D721Med (cell line): ENCODE measurements around the gene AARSD1.
A peak's percentile ranks its signal among the peaks of the same experiment; 100 is the strongest.
"Not testable (repeated sequence)": the region's sequence is repeated elsewhere in the genome, so short reads cannot be mapped to it uniquely, and the experiment has no call there.

Source experiments
- DNase-seq: peaks from one replicate; pipeline ENCODE4 v3.0.0; 2011; ENCODE audit warnings: low spot score; ENCODE audit not compliant: insufficient read length
- FAIRE-seq: peaks from 2 replicates; lab custom pipeline; 2011; peaks lifted over from hg19 to GRCh38; lab: Jason Lieb, UNC
- CTCF ChIP-seq: IDR thresholded peaks from 2 replicates; pipeline ENCODE4 v1.5.1; 2012; ENCODE audit warnings: mild to moderate bottlenecking, control low read depth; ENCODE audit not compliant: insufficient read depth; ENCODE audit errors: missing control alignments

The AARSD1 gene

GRCh38 chr17:42964161-42964932, at the start of gene AARSD1:
Gene AARSD1 (minus strand): TSS chr17:42964454. CDS start chr17:42964440, 14 bp downstream.
- DNase-seq, result peak; percentile 69
- no peak for TF ChIP-seq CTCF
- no peak for FAIRE-seq

- FAIRE-seq (no peak), DNase-seq (no peak)
- no peak for TF ChIP-seq CTCF
These were observed 49.0 kb upstream of the AARSD1 start for GRCh38 chr17:43013296-43013695.

- TF ChIP-seq CTCF, result no peak
- DNase-seq, result no peak
- FAIRE-seq, result no peak
These were observed 47.6 kb upstream of the AARSD1 start for GRCh38 chr17:43011728-43012472.

- no peak for TF ChIP-seq CTCF
- no peak for FAIRE-seq
- DNase-seq, result no peak
These were observed 46.5 kb upstream of the AARSD1 start for GRCh38 chr17:43010667-43011308.

- DNase-seq, result no peak
- FAIRE-seq, result no peak
- peak; percentile 83 for TF ChIP-seq CTCF
These were observed 42.6 kb upstream of the AARSD1 start, which contains the start of gene IFI35 for GRCh38 chr17:43006639-43007551. Gene IFI35 (plus strand): TSS chr17:43006784. CDS start chr17:43006948, 164 bp downstream.

- DNase-seq (no peak), FAIRE-seq (no peak)
- peak; percentile 0 for TF ChIP-seq CTCF
These were observed 39.4 kb upstream of the AARSD1 start for GRCh38 chr17:43003542-43004172.

- not testable (repeated sequence) for DNase-seq, FAIRE-seq
These were observed 36.6 kb upstream of the AARSD1 start for GRCh38 chr17:43000894-43001293.
